Measurements from ENCODE around the gene UQCRC1. TPM values are rescaled to one million over a fixed set of nuclear protein-coding genes. Genes with fewer than 3 reads are reported as not detected.
"Not testable (repeated sequence)": the region's sequence is repeated elsewhere in the genome, so short reads cannot be mapped to it uniquely, and the experiment has no call there.

UQCRC1 gene
- total RNA-seq, 1 experiment from 2014 or later: 413 TPM

GRCh38 chr3:48553886-48554845, 55.3 kb downstream of the UQCRC1 start:
- POLR2A ChIA-PET: interaction anchor here (0.6 to 1.6 kb wide), 3 partner anchors 108 to 114 kb away, joined by 3 to 4 read pairs (median 3); partner anchors contain the start of genes CCDC51 and TMA7
- no peaks in the 10 kb centered on the region for H3K27me3 Mint-ChIP-seq (ENCODE audit: insufficient read depth, unreplicated experiment)
- no peaks in the 10 kb centered on the region for H3K36me3 Mint-ChIP-seq (ENCODE audit: insufficient read depth, unreplicated experiment)
- DNase-seq (ENCODE audit: unreplicated experiment): no peak
- intact Hi-C loops (cut with micrococcal nuclease): loop anchor here (10.0 kb wide), 1 partner anchor 131 kb away; the partner anchor contains the start of gene NCKIPSD
- no peak overlapping the region for H3K27ac Mint-ChIP-seq (ENCODE audit: low read depth, unreplicated experiment)
- BruUV-seq (replicated peaks): no TSS peak
- CTCF ChIA-PET: interaction anchor here (0.6 to 1.6 kb wide), 8 partner anchors 12 to 542 kb away, joined by 3 to 7 read pairs (median 3); no protein-coding TSS in a partner anchor
- H3K4me3 Mint-ChIP-seq (ENCODE audit: unreplicated experiment): no peak overlapping the region
- TF ChIP-seq CTCF (IDR thresholded peaks at IDR 0.05; ENCODE audit: unreplicated experiment): no peak
- no peaks in the 10 kb centered on the region for H3K9me3 Mint-ChIP-seq (ENCODE audit: unreplicated experiment)
- H3K4me1 Mint-ChIP-seq (ENCODE audit: insufficient read depth, unreplicated experiment): peaks cover 11% of the 10 kb centered on the region

- POLR2A ChIA-PET: interaction anchor here (1.6 kb wide), 1 partner anchor 114 kb away, joined by 4 read pairs; the partner anchor contains the start of genes CCDC51 and TMA7
Observed at GRCh38 chr3:48553361-48553760, 56.1 kb downstream of the UQCRC1 start.

GRCh38 chr3:48552111-48552951, 57.1 kb downstream of the UQCRC1 start:
- ChIA-PET CTCF (interaction anchor here (1.0 to 1.2 kb wide), 3 partner anchors 10 to 116 kb away, joined by 3 to 4 read pairs (median 4); no protein-coding TSS in a partner anchor), POLR2A (interaction anchor here (1.4 to 1.6 kb wide), 3 partner anchors 46 to 113 kb away, joined by 3 to 4 read pairs (median 3); partner anchors contain the start of genes CCDC51, SLC26A6 and TMA7)
- no TSS peak for BruUV-seq (replicated peaks)
- H3K27me3 Mint-ChIP-seq (ENCODE audit: insufficient read depth, unreplicated experiment): no peaks in the 10 kb centered on the region
- no peak for TF ChIP-seq CTCF (IDR thresholded peaks at IDR 0.05; ENCODE audit: unreplicated experiment)
- H3K36me3 Mint-ChIP-seq (ENCODE audit: insufficient read depth, unreplicated experiment): no peaks in the 10 kb centered on the region
- H3K9me3 Mint-ChIP-seq (ENCODE audit: unreplicated experiment): no peaks in the 10 kb centered on the region
- no peak for DNase-seq (ENCODE audit: unreplicated experiment)
- intact Hi-C loops (cut with micrococcal nuclease): loop anchor here (10.0 kb wide), 1 partner anchor 132 kb away; the partner anchor contains the start of gene NCKIPSD
- no peak overlapping the region for H3K27ac Mint-ChIP-seq (ENCODE audit: low read depth, unreplicated experiment)
- H3K4me1 Mint-ChIP-seq (ENCODE audit: insufficient read depth, unreplicated experiment): no peaks in the 10 kb centered on the region
- no peak overlapping the region for H3K4me3 Mint-ChIP-seq (ENCODE audit: unreplicated experiment)

More at GRCh38 chr3:48553361-48553760, 56.1 kb downstream of the UQCRC1 start:
- intact Hi-C loops (cut with micrococcal nuclease): loop anchor here (10.0 kb wide), 1 partner anchor 131 kb away; the partner anchor contains the start of gene NCKIPSD
- Mint-ChIP-seq H3K9me3 (ENCODE audit: unreplicated experiment) (no peaks in the 10 kb centered on the region), H3K27me3 (ENCODE audit: insufficient read depth, unreplicated experiment) (no peaks in the 10 kb centered on the region), H3K36me3 (ENCODE audit: insufficient read depth, unreplicated experiment) (no peaks in the 10 kb centered on the region), H3K4me1 (ENCODE audit: insufficient read depth, unreplicated experiment) (peaks cover 5% of the 10 kb centered on the region), H3K4me3 (ENCODE audit: unreplicated experiment) (no peak overlapping the region), H3K27ac (ENCODE audit: low read depth, unreplicated experiment) (no peak overlapping the region)
- CTCF ChIA-PET: interaction anchor here (0.6 to 1.6 kb wide), 6 partner anchors 13 to 541 kb away, joined by 3 to 7 read pairs (median 4); no protein-coding TSS in a partner anchor
- no peak for TF ChIP-seq CTCF (IDR thresholded peaks at IDR 0.05; ENCODE audit: unreplicated experiment)
- no peak for DNase-seq (ENCODE audit: unreplicated experiment)
- BruUV-seq (replicated peaks): no TSS peak

- intact Hi-C loops (cut with micrococcal nuclease): loop anchor here (10.0 kb wide), 1 partner anchor 133 kb away; the partner anchor contains the start of gene NCKIPSD
- H3K27ac Mint-ChIP-seq (ENCODE audit: low read depth, unreplicated experiment); H3K4me1 Mint-ChIP-seq (ENCODE audit: insufficient read depth, unreplicated experiment); H3K36me3 Mint-ChIP-seq (ENCODE audit: insufficient read depth, unreplicated experiment); H3K9me3 Mint-ChIP-seq (ENCODE audit: unreplicated experiment); BruUV-seq (replicated peaks); H3K4me3 Mint-ChIP-seq (ENCODE audit: unreplicated experiment); DNase-seq (ENCODE audit: unreplicated experiment); H3K27me3 Mint-ChIP-seq (ENCODE audit: insufficient read depth, unreplicated experiment): not testable (repeated sequence)
- ChIA-PET POLR2A (interaction anchor here (1.4 kb wide), 2 partner anchors 46 to 84 kb away, joined by 3 read pairs; partner anchors contain the start of gene SLC26A6), CTCF (interaction anchor here (1.0 to 1.2 kb wide), 2 partner anchors 9 to 115 kb away, joined by 3 to 4 read pairs; no protein-coding TSS in a partner anchor)
Observed at GRCh38 chr3:48551651-48552050, 57.8 kb downstream of the UQCRC1 start.
